ENCODE measurements around the gene ALDH1B1.

Gene ALDH1B1

GRCh38 chr9:38415856-38416255 is 23.4 kb downstream of the ALDH1B1 start:
- TF ChIP-seq, protein P1, sequence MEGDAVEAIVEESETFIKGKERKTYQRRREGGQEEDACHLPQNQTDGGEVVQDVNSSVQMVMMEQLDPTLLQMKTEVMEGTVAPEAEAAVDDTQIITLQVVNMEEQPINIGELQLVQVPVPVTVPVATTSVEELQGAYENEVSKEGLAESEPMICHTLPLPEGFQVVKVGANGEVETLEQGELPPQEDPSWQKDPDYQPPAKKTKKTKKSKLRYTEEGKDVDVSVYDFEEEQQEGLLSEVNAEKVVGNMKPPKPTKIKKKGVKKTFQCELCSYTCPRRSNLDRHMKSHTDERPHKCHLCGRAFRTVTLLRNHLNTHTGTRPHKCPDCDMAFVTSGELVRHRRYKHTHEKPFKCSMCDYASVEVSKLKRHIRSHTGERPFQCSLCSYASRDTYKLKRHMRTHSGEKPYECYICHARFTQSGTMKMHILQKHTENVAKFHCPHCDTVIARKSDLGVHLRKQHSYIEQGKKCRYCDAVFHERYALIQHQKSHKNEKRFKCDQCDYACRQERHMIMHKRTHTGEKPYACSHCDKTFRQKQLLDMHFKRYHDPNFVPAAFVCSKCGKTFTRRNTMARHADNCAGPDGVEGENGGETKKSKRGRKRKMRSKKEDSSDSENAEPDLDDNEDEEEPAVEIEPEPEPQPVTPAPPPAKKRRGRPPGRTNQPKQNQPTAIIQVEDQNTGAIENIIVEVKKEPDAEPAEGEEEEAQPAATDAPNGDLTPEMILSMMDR (IDR thresholded peaks at IDR 0.05), result no peak
- Histone ChIP-seq H3K27ac (no peak overlapping the region), H3K4me3 (no peak overlapping the region)
- DNase-seq (ENCODE audit: low spot score), result no peak

DNA sequence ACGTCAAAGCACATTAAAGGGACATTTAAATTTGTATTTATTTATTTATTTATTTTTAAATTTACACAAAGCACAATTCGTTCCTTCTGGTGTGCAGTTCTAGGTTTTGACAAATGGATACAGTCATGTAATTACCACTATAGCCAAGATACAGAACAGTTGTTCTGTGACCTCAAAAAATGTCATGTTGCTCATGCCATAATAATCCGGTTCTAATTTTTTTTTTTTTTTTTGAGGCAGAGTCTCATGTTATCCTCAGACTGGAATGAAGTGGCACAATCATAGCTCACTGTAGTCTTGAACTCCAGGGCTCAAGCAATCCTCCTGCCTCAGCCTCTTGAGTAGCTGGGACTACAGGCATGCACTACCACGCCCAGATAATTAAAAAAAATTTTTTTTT is 24.0 kb downstream of the ALDH1B1 start:
- no peak for DNase-seq (ENCODE audit: low spot score)
- Histone ChIP-seq H3K27ac (no peak overlapping the region), H3K4me3 (no peak overlapping the region)
- TF ChIP-seq, protein P1 (IDR thresholded peaks at IDR 0.05), result no peak

DNA sequence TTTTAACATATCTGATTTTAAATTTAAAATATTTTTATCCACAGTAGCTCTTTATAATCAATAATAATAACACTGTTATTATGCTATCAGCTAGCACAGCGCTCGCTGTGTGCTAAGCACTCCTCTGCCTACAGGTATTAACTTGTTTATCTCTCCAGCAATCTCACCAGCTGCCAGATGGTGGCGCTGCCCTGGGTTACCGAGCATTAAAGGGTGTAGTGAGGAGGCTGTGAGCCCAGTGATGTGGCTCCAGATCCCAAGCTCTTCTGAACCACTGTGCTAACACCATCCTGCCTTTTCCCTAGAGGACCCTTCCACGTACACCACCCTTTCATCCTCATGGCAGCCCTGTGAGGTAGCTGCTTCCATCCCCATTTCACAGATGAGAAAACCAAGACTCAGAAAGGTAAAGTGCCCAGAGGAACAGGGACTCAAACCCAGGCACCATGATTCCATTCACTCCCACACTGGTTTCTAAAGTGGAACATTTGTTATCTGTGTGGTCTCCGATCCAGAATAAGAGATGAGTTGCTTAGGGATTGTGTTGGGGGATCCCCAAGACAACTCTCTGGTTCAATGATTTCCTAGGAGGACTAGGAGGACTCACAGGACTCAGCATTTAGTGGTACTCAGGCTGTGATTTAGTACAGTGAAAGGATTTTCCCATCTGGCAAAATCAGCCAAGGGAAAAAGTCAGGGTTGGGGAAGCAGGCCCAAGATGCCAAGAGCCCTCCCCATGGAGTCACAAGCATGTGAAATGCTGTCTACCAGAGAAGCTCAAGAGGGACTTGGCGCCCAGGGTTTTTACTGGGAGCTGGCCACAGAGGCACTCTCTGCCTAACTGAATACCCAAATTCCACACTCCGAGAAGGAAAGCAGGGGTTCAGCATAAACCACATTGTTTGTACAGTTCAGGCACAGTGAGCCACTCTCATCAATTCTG is 24.8 kb downstream of the ALDH1B1 start:
- Histone ChIP-seq H3K4me3 (no peak overlapping the region), H3K27ac (no peak overlapping the region)
- TF ChIP-seq, protein P1 (IDR thresholded peaks at IDR 0.05), result no peak
- DNase-seq (ENCODE audit: low spot score), result no peak

- TF ChIP-seq, protein P1 (IDR thresholded peaks at IDR 0.05), result no peak
- no peak for DNase-seq (ENCODE audit: low spot score)
- H3K27ac ChIP-seq, result no peak overlapping the region
- no peak overlapping the region for H3K4me3 ChIP-seq
These were observed 25.9 kb downstream of the ALDH1B1 start for GRCh38 chr9:38418366-38418765.

DNA sequence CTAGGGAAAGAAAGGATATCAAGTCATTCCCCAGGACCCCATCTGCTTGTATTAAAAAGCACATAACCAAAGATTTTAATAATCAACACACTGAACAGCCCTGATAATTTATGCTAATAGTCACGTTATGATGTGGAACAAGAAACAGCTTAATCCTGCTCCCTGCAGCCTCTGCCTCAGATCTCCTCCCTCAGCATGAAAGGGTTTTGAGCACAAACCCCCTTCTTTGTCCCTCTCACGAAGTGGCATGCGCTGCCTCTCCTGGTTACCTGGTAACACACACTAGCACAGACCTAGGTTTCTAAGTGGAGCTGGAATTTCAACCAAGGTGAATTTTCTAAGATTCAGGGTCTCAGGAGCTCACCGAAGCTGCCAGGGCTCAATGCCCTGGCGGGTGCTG is 26.7 kb downstream of the ALDH1B1 start:
- TF ChIP-seq, protein P1 (IDR thresholded peaks at IDR 0.05), result no peak
- Histone ChIP-seq H3K27ac (no peak overlapping the region), H3K4me3 (no peak overlapping the region)
- DNase-seq (ENCODE audit: low spot score), result no peak

DNA sequence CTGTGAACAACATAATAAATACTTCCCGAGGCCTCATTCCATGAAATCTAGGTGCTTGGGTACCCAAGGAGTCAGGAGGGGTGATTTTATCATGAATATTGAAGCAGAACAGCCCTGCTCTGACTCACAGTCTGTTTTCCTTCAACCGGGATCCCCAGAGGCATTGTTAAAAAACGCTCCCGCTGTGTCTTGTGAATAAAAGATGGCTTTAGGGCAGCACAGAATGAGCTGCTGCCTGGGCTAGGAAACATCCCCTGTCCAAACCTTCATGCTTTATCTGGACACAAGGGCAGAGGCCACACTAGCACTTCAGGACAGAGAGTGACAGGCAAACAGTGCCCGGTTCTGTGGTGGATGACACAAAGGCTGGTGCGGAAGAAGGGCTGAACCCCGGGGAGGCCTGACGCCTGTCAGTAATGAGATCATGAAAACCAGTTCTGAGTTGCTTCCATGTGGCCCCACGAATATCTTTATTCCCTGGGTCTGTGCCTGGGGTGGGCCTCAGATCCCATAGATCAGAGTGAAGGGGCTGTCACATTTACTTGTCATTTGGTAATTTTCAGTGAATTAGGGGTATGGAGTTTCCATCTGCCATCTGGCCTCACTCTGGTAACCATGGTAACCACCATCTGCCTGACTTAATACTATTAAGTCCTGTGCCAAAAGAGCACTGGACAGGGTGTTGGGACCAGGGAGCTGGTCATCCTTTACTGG is 29.2 kb downstream of the ALDH1B1 start:
- no peak overlapping the region for H3K27ac ChIP-seq
- no peak for DNase-seq (ENCODE audit: low spot score)
- H3K4me3 ChIP-seq, result no peak overlapping the region
- TF ChIP-seq, protein P1 (IDR thresholded peaks at IDR 0.05), result no peak

Data from coronary artery (tissue), 2 donors.